Endodermal cell (in vitro differentiated cells): ENCODE results near the gene ERCC1. TPM values are rescaled to one million over a fixed set of nuclear protein-coding genes. Genes with fewer than 3 reads are reported as not detected.
"Not testable (repeated sequence)": the region's sequence is repeated elsewhere in the genome, so short reads cannot be mapped to it uniquely, and the experiment has no call there.

Experiments
- DNase-seq: peaks from one replicate; pipeline ENCODE4 v3.0.0-alpha.2; 2017
- H3K27ac ChIP-seq: 2 replicates; pipeline ENCODE4 v1.5.1; 2013; ENCODE audit warnings: mild to moderate bottlenecking, low read depth, low read length, moderate library complexity
- H3K27me3 ChIP-seq: 2 replicates; pipeline ENCODE4 v1.6.1; 2013; ENCODE audit warnings: mild to moderate bottlenecking, low read length, moderate library complexity; ENCODE audit not compliant: insufficient read depth, control insufficient read depth, poor library complexity, severe bottlenecking
- H3K36me3 ChIP-seq: 2 replicates; pipeline ENCODE4 v1.7.0; 2013; ENCODE audit warnings: mild to moderate bottlenecking, low read length, moderate library complexity; ENCODE audit not compliant: control insufficient read depth, insufficient read depth
- H3K4me1 ChIP-seq: one replicate; pipeline ENCODE4 v1.7.0; 2013; ENCODE audit warnings: low read length; ENCODE audit not compliant: control insufficient read depth, insufficient read depth
- H3K4me3 ChIP-seq: 2 replicates; pipeline ENCODE4 v1.5.1; 2013; ENCODE audit warnings: mild to moderate bottlenecking, low read length, moderate library complexity
- H3K9ac ChIP-seq: 2 replicates; pipeline ENCODE4 v1.6.1; 2013; ENCODE audit warnings: mild to moderate bottlenecking, low read length, moderate library complexity; ENCODE audit not compliant: poor library complexity, severe bottlenecking; ENCODE audit errors: extremely low read depth
- H3K9me3 ChIP-seq: 2 replicates; pipeline ENCODE4 v1.6.1; 2013; ENCODE audit warnings: mild to moderate bottlenecking, low read length, moderate library complexity; ENCODE audit not compliant: control insufficient read depth
- H3K27ac Mint-ChIP-seq: 2 replicates; pipeline ENCODE4 v1.8.0; 2020; ENCODE audit warnings: mixed read lengths
- H3K27me3 Mint-ChIP-seq: 2 replicates; pipeline ENCODE4 v1.8.0; 2021; ENCODE audit warnings: mild to moderate bottlenecking, mixed read lengths; ENCODE audit not compliant: insufficient read depth
- H3K36me3 Mint-ChIP-seq: 2 replicates; pipeline ENCODE4 v1.8.0; 2020; ENCODE audit warnings: low read depth, mixed read lengths
- H3K4me1 Mint-ChIP-seq: 2 replicates; pipeline ENCODE4 v1.8.0; 2020; ENCODE audit warnings: mixed read lengths
- H3K4me3 Mint-ChIP-seq: 2 replicates; pipeline ENCODE4 v1.8.0; 2020; ENCODE audit warnings: mild to moderate bottlenecking, moderate library complexity, mixed read lengths
- H3K9me3 Mint-ChIP-seq: 2 replicates; pipeline ENCODE4 v1.8.0; 2020; ENCODE audit warnings: mild to moderate bottlenecking, mixed read lengths
- WGBS, 2 experiments: methylation state at CpG; one replicate each; pipeline versions ENCODE4 v1.1.5 to v1.1.7; 2013; ENCODE audit warnings: missing lambda C conversion rate in 2 of 2, mixed read lengths in 1 of 2; ENCODE audit not compliant: insufficient coverage in 1 of 2, insufficient read length in 1 of 2; 5-methylcytosine and 5-hydroxymethylcytosine counted together
- total RNA-seq, 2 donors: library from RNA; stranded (reverse); fragmentation: NEBNext Ultra II Directional in 1 of 2; extraction: Animal tissue kit (Norgen Biotek cat#: 25700) in 1 of 2; gene quantifications; 2 replicates in 1 of 2; 3 replicates in 1 of 2; pipeline ENCODE4 v1.2.1, GENCODE V29; 2021
- TF ChIP-seq, protein P1 (sequence below): fragments of 200-600 bp; sonication (generic); conservative IDR thresholded peaks from 2 replicates; pipeline ENCODE4 v1.5.0; 2021; ENCODE audit warnings: antibody characterized with exemption, mild to moderate bottlenecking

ERCC1 gene
- total RNA-seq, 2 donors from 2014 or later: 53.5 to 63.6 TPM

DNA sequence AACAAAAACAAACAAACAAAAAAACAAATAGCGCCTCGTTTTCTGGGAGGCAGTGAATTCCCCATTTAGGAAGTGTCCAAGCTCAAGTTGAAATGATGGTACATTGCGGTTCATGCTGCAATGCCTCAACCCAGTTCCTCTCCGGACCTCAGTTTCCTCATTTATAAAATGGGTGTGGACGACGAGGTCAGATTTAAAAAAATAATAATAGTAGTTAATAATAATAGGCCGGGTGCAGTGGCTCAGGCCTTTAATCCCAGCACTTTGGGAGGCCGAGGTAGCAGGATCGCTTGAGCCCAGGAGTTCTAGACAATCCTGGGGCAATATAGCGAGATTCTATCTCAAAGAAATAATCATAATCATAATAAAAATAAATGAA, 15.5 kb upstream of the ERCC1 start:
- TF ChIP-seq, protein P1, sequence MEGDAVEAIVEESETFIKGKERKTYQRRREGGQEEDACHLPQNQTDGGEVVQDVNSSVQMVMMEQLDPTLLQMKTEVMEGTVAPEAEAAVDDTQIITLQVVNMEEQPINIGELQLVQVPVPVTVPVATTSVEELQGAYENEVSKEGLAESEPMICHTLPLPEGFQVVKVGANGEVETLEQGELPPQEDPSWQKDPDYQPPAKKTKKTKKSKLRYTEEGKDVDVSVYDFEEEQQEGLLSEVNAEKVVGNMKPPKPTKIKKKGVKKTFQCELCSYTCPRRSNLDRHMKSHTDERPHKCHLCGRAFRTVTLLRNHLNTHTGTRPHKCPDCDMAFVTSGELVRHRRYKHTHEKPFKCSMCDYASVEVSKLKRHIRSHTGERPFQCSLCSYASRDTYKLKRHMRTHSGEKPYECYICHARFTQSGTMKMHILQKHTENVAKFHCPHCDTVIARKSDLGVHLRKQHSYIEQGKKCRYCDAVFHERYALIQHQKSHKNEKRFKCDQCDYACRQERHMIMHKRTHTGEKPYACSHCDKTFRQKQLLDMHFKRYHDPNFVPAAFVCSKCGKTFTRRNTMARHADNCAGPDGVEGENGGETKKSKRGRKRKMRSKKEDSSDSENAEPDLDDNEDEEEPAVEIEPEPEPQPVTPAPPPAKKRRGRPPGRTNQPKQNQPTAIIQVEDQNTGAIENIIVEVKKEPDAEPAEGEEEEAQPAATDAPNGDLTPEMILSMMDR: no peak
- Histone ChIP-seq H3K4me1 (no peaks in the 10 kb centered on the region), H3K9ac (peak overlapping the region; percentile 66), H3K36me3 (no peaks in the 10 kb centered on the region), H3K4me3 (no peak overlapping the region), H3K27ac (no peak overlapping the region), H3K27me3 (no peaks in the 10 kb centered on the region), H3K9me3 (no peaks in the 10 kb centered on the region)
- Mint-ChIP-seq H3K27ac (no peak overlapping the region), H3K27me3 (peaks cover 8% of the 10 kb centered on the region), H3K4me1 (peaks cover 7% of the 10 kb centered on the region), H3K36me3 (no peaks in the 10 kb centered on the region), H3K4me3 (peak overlapping the region; percentile 56), H3K9me3 (no peaks in the 10 kb centered on the region)
- no peak for DNase-seq
- 57 to 79% methylated on average over 3 to 9 of the region's 10 CpGs for WGBS, 2 experiments

DNA sequence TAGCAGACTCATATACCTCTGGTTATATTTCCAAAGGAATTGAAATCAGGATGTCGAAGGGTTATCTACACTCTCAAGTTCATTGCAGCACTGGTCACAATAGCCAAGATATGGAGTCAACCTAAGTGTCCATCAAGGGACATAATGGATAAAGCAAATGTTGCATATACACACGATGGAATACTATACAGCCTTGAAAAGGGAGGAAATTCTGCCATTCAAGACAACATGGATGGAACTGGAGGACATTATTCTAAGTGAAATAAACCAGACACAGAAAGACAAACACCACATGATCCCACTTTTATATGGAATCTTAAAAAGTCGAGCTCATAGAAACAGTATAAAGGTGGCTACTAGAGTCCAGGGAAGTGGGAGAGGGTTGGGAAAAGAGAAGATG, 13.6 kb upstream of the ERCC1 start:
- H3K27ac Mint-ChIP-seq: no peak overlapping the region
- Histone ChIP-seq H3K4me3 (no peak overlapping the region), H3K9ac (no peak overlapping the region), H3K9me3 (no peaks in the 10 kb centered on the region), H3K27me3 (no peaks in the 10 kb centered on the region), H3K4me1 (no peaks in the 10 kb centered on the region), H3K27ac (no peak overlapping the region), H3K36me3 (no peaks in the 10 kb centered on the region)
- 88 to 93% methylated on average over 3 of the region's 3 CpGs for WGBS, 2 experiments
- no peak overlapping the region for H3K4me3 Mint-ChIP-seq
- TF ChIP-seq, protein P1: no peak
- H3K4me1 Mint-ChIP-seq: peaks cover 3% of the 10 kb centered on the region
- no peaks in the 10 kb centered on the region for H3K9me3 Mint-ChIP-seq
- H3K27me3 Mint-ChIP-seq: peaks cover 8% of the 10 kb centered on the region
- no peak for DNase-seq
- H3K36me3 Mint-ChIP-seq: no peaks in the 10 kb centered on the region

DNA sequence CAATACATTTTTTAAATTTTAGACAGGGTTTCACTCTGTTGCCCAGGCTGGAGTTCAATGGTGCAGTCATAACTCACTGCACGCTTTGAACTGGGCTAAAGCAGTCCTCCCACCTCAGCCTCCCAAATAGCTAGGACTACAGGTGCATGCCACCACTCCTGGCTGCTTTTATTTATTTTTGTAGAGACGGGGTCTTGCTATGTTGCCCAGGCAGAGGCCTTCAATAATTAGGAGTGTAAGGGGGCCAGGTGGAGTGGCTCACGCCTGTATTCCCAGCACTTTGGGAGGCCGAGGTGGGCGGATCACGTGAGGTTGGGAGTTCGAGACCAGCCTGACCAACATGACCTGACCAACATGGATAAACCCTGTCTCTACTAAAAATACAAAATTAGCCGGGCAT, 8.8 kb upstream of the ERCC1 start:
- WGBS, 2 experiments: 95% methylated on average over 8 of the region's 8 CpGs
- H3K27ac ChIP-seq, H3K4me3 ChIP-seq, H3K27me3 Mint-ChIP-seq, H3K4me1 ChIP-seq, H3K9me3 ChIP-seq, H3K9me3 Mint-ChIP-seq, H3K4me1 Mint-ChIP-seq, H3K9ac ChIP-seq, H3K27ac Mint-ChIP-seq, H3K27me3 ChIP-seq, H3K4me3 Mint-ChIP-seq, H3K36me3 Mint-ChIP-seq, H3K36me3 ChIP-seq, DNase-seq: not testable (repeated sequence)

DNA sequence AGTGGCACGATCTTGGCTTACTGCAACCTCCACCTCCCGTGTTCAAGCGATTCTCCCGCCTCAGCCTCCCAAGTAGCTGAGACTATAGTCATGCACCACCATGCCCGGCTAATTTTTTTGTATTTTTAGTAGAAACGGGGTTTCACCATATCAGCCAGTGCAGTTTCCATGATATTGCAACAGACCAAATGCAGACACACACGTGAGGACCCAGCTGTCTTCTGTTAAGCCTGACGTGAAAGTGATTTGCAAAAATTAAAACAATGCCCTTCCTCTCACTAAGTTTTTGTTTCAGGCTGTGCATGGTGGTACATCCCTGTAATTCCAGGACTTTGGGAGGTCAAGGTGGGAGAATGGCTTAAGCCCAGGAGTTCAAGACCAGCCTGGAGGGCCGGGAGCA, 7.3 kb upstream of the ERCC1 start:
- not testable (repeated sequence) for H3K4me3 Mint-ChIP-seq

DNA sequence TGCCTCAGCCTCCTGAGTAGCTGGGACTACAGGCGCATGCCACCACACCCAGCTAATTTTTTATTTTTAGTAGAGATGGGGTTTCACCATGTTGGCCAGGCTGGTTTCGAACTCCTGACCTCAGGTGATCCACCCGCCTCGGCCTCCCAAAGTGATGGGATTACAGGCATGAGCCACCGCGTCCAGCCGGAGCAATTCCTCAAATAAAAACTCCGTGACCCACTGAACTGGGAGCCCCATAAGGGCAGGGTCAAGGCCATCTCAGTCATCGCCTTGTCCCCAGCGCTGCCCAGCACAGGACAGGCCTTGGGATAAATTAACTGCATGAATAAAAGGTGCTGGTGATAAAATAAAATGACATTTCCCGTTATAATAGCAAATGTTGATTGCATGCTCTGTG, 6.2 kb upstream of the ERCC1 start:
- not testable (repeated sequence) for H3K27ac Mint-ChIP-seq, H3K4me3 Mint-ChIP-seq, H3K9me3 ChIP-seq, H3K4me1 Mint-ChIP-seq, H3K27me3 ChIP-seq, H3K27me3 Mint-ChIP-seq, H3K9me3 Mint-ChIP-seq, H3K36me3 ChIP-seq, H3K4me1 ChIP-seq, H3K4me3 ChIP-seq, H3K27ac ChIP-seq, DNase-seq, H3K36me3 Mint-ChIP-seq, H3K9ac ChIP-seq
- 86 to 93% methylated on average over 11 of the region's 11 CpGs for WGBS, 2 experiments

More for the DNA sequence above, 7.3 kb upstream of the ERCC1 start:
- H3K36me3 ChIP-seq, H3K9me3 ChIP-seq, H3K9me3 Mint-ChIP-seq, H3K27me3 ChIP-seq, DNase-seq, H3K4me3 ChIP-seq, H3K36me3 Mint-ChIP-seq, H3K27ac Mint-ChIP-seq, H3K9ac ChIP-seq, H3K4me1 ChIP-seq, H3K27me3 Mint-ChIP-seq, H3K4me1 Mint-ChIP-seq, H3K27ac ChIP-seq: not testable (repeated sequence)
- WGBS, 2 experiments: 89 to 93% methylated on average over 9 of the region's 9 CpGs
